GM23338 (cell line): ENCODE data around the gene MTF1. TPM values are rescaled to one million over a fixed set of nuclear protein-coding genes. Genes with fewer than 3 reads are reported as not detected.

Experiments
- CTCF ChIP-seq, 2 experiments: fragments of 200-600 bp in 1 of 2; sonication (generic) in 1 of 2; conservative IDR thresholded peaks; 2 replicates each; pipeline versions ENCODE4 v1.5.1 to v1.6.1; 2016 to 2017; ENCODE audit warnings: antibody characterized with exemption in 2 of 2, low read depth in 2 of 2, mild to moderate bottlenecking in 2 of 2, moderate library complexity in 1 of 2
- EZH2phosphoT487 ChIP-seq: fragments of 200-600 bp; sonication (generic); IDR thresholded peaks from one replicate; pipeline ENCODE4 v1.8.1; 2018; ENCODE audit warnings: antibody characterized with exemption; ENCODE audit not compliant: unreplicated experiment
- POLR2AphosphoS5 ChIP-seq: IDR thresholded peaks from 2 replicates; pipeline ENCODE4 v1.6.1; 2016; ENCODE audit warnings: antibody characterized with exemption, low read depth
- REST ChIP-seq: IDR thresholded peaks from one replicate; pipeline ENCODE4 v1.6.1; 2018; ENCODE audit warnings: antibody characterized with exemption; ENCODE audit not compliant: unreplicated experiment
- STAT1 ChIP-seq: IDR thresholded peaks from one replicate; pipeline ENCODE4 v1.6.1; 2016; ENCODE audit warnings: antibody characterized with exemption; ENCODE audit not compliant: unreplicated experiment
- ZNF114 ChIP-seq: fragments of 250-450 bp; sonication (Bioruptor Pico); IDR thresholded peaks from 2 replicates; pipeline ENCODE4 v1.5.0; 2020; ENCODE audit warnings: mild to moderate bottlenecking, moderate library complexity
- polyA plus RNA-seq: library from polyadenylated mRNA; unstranded; fragments of >200 nt; fragmentation: Nextera tagmentation; extraction: Ambion mirVana; gene quantifications from 2 replicates; pipeline ENCODE4 v1.2.1, GENCODE V29; 2016
- total RNA-seq: library from RNA; depleted of rRNA; stranded (reverse); fragments of >200 nt; shearing (Covaris generic); gene quantifications from 2 replicates; pipeline ENCODE4 v1.2.3, GENCODE V29; 2014
- TF ChIP-seq, protein P1 (sequence below): fragments of 250-450 bp; sonication (Bioruptor Pico); IDR thresholded peaks from 2 replicates; pipeline ENCODE4 v1.5.0; 2020; ENCODE audit warnings: mild to moderate bottlenecking, moderate library complexity

MTF1 gene
- total and polyA plus RNA-seq, 2 experiments from 2014 or later, result 4.5 to 5.6 TPM

DNA sequence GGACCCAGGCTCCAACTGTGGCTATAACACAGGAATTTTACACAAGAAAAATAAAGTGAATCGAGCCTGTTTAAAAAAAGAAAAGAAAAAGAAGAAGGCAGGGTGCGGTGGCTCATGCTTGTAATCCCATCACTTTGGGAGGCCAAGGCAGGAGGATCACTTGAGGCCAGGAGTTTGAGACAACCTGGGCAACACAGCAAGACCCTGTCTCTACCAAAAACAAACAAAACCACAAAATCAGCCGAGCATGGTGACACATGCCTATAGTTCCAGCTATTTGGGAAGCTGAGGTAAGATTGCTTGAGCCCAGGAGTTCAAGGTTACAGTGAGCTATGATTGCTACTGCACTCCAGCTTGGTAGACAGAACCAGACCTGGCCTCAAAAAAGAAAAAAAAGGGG lies 17.7 kb downstream of the MTF1 start (continued):
- TF ChIP-seq, protein P1, sequence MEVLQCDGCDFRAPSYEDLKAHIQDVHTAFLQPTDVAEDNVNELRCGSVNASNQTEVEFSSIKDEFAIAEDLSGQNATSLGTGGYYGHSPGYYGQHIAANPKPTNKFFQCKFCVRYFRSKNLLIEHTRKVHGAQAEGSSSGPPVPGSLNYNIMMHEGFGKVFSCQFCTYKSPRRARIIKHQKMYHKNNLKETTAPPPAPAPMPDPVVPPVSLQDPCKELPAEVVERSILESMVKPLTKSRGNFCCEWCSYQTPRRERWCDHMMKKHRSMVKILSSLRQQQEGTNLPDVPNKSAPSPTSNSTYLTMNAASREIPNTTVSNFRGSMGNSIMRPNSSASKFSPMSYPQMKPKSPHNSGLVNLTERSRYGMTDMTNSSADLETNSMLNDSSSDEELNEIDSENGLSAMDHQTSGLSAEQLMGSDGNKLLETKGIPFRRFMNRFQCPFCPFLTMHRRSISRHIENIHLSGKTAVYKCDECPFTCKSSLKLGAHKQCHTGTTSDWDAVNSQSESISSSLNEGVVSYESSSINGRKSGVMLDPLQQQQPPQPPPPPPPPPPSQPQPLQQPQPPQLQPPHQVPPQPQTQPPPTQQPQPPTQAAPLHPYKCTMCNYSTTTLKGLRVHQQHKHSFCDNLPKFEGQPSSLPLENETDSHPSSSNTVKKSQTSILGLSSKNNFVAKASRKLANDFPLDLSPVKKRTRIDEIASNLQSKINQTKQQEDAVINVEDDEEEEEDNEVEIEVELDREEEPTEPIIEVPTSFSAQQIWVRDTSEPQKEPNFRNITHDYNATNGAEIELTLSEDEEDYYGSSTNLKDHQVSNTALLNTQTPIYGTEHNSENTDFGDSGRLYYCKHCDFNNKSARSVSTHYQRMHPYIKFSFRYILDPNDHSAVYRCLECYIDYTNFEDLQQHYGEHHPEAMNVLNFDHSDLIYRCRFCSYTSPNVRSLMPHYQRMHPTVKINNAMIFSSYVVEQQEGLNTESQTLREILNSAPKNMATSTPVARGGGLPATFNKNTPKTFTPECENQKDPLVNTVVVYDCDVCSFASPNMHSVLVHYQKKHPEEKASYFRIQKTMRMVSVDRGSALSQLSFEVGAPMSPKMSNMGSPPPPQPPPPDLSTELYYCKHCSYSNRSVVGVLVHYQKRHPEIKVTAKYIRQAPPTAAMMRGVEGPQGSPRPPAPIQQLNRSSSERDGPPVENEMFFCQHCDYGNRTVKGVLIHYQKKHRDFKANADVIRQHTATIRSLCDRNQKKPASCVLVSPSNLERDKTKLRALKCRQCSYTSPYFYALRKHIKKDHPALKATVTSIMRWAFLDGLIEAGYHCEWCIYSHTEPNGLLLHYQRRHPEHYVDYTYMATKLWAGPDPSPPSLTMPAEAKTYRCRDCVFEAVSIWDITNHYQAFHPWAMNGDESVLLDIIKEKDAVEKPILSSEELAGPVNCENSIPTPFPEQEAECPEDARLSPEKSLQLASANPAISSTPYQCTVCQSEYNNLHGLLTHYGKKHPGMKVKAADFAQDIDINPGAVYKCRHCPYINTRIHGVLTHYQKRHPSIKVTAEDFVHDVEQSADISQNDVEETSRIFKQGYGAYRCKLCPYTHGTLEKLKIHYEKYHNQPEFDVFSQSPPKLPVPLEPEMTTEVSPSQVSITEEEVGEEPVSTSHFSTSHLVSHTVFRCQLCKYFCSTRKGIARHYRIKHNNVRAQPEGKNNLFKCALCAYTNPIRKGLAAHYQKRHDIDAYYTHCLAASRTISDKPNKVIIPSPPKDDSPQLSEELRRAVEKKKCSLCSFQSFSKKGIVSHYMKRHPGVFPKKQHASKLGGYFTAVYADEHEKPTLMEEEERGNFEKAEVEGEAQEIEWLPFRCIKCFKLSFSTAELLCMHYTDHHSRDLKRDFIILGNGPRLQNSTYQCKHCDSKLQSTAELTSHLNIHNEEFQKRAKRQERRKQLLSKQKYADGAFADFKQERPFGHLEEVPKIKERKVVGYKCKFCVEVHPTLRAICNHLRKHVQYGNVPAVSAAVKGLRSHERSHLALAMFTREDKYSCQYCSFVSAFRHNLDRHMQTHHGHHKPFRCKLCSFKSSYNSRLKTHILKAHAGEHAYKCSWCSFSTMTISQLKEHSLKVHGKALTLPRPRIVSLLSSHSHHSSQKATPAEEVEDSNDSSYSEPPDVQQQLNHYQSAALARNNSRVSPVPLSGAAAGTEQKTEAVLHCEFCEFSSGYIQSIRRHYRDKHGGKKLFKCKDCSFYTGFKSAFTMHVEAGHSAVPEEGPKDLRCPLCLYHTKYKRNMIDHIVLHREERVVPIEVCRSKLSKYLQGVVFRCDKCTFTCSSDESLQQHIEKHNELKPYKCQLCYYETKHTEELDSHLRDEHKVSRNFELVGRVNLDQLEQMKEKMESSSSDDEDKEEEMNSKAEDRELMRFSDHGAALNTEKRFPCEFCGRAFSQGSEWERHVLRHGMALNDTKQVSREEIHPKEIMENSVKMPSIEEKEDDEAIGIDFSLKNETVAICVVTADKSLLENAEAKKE (CRISPR knock-in tag), result no peak
- TF ChIP-seq EZH2phosphoT487 (no peak), ZNF114 (no peak), POLR2AphosphoS5 (no peak), CTCF (conservative IDR thresholded peaks at IDR 0.05; ENCODE audit: low read depth in 2 of 2) (no peak), STAT1 (no peak), REST (no peak)
